ENCODE measurements around the gene GLCE. TPM values are rescaled to one million over a fixed set of nuclear protein-coding genes. Genes with fewer than 3 reads are reported as not detected.

GLCE gene
- total and polyA plus RNA-seq, 10 of the 15 experiments (the other 5 are each of a cell fraction or from before 2014, with no cell fraction given) = 2.1 to 11.9 (median 2.9) TPM

DNA sequence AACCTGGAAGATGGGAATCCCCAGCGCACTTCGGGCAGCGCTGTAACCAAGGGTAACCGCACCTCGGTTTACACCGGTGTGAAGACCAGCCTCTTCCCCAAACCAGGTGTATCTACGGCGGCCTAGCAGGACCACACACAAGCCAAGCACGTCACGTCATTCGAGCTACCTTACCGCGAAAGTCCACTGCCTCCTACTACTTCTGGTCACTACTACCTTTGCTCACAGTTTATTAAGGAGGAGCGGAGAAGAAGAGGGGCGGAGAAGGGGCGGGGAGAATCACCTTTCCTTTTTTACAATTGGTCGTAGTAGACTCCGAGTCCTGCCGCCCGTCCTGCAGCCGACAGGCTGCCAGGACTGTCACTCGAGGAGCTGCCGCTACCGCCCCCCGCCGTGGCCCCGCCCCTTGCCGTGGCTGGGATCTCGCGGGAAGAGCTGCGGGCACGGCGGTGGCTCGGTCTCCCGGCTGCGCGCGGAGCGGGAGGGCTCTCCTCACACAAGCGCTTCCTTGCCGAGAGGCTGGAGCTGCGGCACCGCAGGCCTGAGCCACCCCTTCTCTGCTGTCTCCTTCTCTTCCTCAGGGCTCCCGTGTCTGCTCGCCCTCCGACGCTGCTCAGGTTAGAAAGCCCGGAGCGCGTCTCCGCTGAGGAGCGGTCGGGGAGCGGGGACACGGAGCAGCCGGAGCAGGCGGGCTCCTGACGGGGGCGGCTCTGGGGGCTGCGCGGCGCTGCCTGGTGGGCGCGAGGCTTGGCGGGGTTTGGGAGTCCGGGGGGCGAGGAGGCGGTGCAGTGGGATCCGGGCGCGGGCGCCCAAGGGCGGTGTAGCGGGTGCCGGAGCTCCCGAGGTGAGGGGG, at the start of gene GLCE (continued):
- TF ChIP-seq ZNF687 (IDR thresholded peaks at IDR 0.05) (no peak), ZZZ3 (IDR thresholded peaks at IDR 0.05; ENCODE audit: control insufficient read depth, insufficient read length, low read depth) (no peak), MYC (IDR thresholded peaks at IDR 0.05; ENCODE audit: insufficient read depth, insufficient read length, insufficient replicate concordance, low read length, severe bottlenecking) (no peak), MAX (IDR thresholded peaks at IDR 0.05; ENCODE audit: low read depth, low read length) (no peak), BRCA1 (IDR thresholded peaks at IDR 0.05; ENCODE audit: low read depth, low read length) (peak; percentile 91), KAT2A (conservative IDR thresholded peaks at IDR 0.05; ENCODE audit: control insufficient read depth, low read depth, low read length) (no peak), EED (IDR thresholded peaks at IDR 0.05; ENCODE audit: low read depth) (no peak), BCLAF1 (IDR thresholded peaks at IDR 0.05) (no peak), PKNOX1 (IDR thresholded peaks at IDR 0.05) (peak; percentile 99), FOS (IDR thresholded peaks at IDR 0.05; ENCODE audit: borderline replicate concordance, extremely low read depth, insufficient read length) (no peak), E4F1 (IDR thresholded peaks at IDR 0.05; ENCODE audit: borderline replicate concordance, partially characterized antibody) (no peak), SUPT20H (IDR thresholded peaks at IDR 0.05; ENCODE audit: borderline replicate concordance, control insufficient read depth, low read depth, low read length) (no peak), MXI1 (IDR thresholded peaks at IDR 0.05; ENCODE audit: low read depth, low read length) (peak; percentile 64), E2F4 (IDR thresholded peaks at IDR 0.05; ENCODE audit: low read depth, low read length) (no peak), SP1 (IDR thresholded peaks at IDR 0.05; ENCODE audit: low read depth, low read length) (peak; percentile 90), LARP7 (IDR thresholded peaks at IDR 0.05) (no peak), HDAC2 (IDR thresholded peaks at IDR 0.05) (no peak)

Data from GM12878 (cell line).